Glomerular endothelial cell (primary cell): ENCODE data around the gene SLC6A20. TPM values are rescaled to one million over a fixed set of nuclear protein-coding genes. Genes with fewer than 3 reads are reported as not detected.

Source experiments
- DNase-seq: peaks from one replicate; pipeline ENCODE4 v3.0.0-alpha.2; 2011; ENCODE audit warnings: low read depth, low spot score; ENCODE audit errors: extremely low read depth
- total RNA-seq: library from RNA; depleted of rRNA; stranded (reverse); fragments of >200 nt; gene quantifications from 2 replicates; pipeline ENCODE4 v1.2.3, GENCODE V29; 2015

The SLC6A20 gene
- total RNA-seq = not detected in 2 replicates

GRCh38 chr3:45795882-45796765 is at the start of gene SLC6A20:
Gene SLC6A20, minus strand, starts transcription at chr3:45796536. Its CDS starts 117 bp downstream, at chr3:45796419.
- no peak for DNase-seq

GRCh38 chr3:45844616-45845015 is 48.3 kb upstream of the SLC6A20 start:
- no peak for DNase-seq

GRCh38 chr3:45842851-45843625 is 46.7 kb upstream of the SLC6A20 start:
- no peak for DNase-seq

GRCh38 chr3:45841757-45842491 is 45.6 kb upstream of the SLC6A20 start, which contains the start of gene LZTFL1:
Gene LZTFL1, minus strand, starts transcription at chr3:45842119. Its CDS starts 128 bp downstream, at chr3:45841991.
- peak; percentile 82 for DNase-seq

DNA sequence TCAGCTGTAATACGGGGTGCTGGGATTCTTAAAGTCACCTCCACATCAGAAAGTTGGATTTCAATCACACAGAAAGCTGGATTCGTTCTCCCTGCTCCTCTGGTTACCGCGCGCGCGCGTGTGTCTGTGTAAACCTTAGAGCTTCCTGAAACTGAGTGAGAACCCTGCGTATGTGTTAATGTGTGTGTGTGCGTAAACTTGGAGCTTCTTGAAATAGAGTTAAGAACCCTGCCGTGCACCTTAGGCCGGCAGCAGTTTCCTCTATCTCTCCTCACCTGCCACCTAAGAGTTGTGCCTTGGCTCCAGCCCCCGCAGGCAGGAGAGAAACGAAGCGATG is 45.1 kb upstream of the SLC6A20 start:
- no peak for DNase-seq

GRCh38 chr3:45838466-45838865 is 42.1 kb upstream of the SLC6A20 start:
- DNase-seq = no peak

DNA sequence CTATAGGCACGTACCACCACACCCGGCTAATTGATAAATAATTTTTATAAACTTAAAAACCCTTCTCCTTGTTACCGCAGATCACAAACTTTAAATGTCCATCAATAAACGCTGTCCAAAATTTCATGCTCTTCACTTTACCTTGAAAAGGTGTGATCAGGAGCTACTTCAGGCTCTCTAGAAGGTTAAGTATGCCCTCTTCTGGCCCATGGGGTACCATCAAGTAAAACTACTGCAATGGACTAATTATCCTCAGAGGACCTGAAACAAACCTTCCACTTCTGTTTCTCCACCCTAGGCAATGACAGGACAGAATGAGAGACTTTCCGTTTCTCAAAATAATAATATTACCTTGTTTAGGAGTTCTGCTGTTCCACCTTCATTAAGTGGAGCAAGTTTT is 36.4 kb upstream of the SLC6A20 start:
- no peak for DNase-seq

DNA sequence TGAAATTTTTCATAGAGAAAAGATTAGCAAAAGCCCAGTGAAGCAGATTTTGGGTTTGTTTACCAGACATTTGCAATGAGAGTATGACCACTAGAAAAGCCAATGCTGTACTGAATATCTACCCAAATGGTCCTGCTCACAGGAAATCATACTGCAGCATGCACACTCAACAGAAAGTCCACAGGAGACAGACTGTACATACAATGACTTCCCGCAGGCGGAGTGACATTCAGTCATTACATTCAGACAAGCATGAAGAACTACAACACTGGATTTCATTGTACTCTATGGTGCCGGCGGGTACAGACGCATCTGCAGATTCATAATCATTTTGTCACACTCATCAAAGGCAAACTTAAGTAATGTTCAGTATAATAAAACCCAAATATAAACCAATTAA is 33.8 kb upstream of the SLC6A20 start:
- DNase-seq = no peak

- DNase-seq = no peak
Measured at GRCh38 chr3:45826908-45827307, 30.6 kb upstream of the SLC6A20 start.

GRCh38 chr3:45826321-45826720 is 30.0 kb upstream of the SLC6A20 start:
- no peak for DNase-seq

DNA sequence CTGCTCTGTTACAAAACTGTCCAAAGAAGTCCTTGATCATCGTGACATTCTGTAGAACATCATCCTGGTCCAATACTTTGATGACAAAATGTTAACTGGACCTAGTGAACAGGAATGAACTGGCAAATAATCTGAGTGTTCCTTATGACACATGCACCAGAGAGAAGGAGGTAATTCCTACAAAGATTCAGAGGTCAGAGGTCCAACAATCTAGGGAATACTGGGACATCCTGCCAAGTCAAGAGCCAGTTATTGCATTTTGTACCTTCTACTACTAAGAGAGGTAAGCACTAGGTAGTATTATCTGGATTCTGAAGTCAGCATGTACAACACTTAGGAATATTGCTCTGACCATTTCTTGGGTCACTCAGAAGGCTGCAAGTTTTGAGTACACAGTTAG is 24.8 kb upstream of the SLC6A20 start:
- no peak for DNase-seq

DNA sequence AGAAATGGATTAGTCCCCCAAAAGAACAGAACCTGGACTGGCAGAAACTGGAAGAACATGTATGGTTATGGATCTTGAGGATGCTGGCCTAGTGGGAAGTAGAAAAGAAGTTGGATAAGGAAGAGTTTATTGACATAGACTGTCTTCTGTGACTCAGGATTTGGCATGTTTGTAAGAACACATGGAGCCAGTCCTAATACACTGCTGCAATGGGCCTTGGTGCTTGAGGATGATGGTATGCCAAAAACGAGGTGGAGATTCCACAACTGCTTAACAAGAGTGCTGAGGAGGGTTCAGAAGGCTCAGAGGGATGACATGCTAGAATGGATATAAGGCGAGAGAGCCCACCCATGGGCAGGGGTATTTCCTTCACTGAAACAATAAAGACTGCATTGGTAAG is 23.2 kb upstream of the SLC6A20 start:
- no peak for DNase-seq

DNA sequence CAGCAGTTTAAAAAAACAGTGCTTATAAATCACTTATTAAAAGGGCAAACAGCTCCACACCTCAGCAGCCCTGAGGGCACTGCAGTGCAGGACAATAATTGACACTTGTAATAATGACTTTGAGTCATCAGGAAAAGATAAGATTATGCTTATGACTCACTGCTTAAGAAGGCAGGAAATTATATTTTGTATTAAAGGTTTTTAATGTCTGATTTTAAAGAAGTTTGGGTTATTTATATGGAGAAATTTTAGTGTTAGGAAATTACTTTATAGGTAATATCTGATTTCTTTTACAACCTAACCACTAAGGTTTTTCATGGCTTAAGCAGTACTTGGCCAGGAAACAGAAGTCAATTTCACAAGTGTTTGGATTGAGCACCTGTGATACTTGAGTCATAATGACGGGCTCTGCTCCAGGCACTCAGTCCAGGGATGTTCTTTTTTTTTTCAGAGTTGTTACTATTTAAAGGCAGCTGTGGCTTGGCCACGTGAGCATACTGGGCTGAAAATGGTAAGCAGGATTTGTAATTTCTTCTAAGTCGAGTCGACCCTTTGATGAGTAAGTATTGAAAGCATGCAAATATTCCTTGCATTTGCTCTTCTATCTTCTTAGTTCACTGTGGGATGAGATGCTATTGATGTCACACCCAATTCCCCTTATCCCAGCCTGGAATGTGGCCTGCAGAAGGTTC is 21.6 kb upstream of the SLC6A20 start:
- peak; percentile 47 for DNase-seq

DNA sequence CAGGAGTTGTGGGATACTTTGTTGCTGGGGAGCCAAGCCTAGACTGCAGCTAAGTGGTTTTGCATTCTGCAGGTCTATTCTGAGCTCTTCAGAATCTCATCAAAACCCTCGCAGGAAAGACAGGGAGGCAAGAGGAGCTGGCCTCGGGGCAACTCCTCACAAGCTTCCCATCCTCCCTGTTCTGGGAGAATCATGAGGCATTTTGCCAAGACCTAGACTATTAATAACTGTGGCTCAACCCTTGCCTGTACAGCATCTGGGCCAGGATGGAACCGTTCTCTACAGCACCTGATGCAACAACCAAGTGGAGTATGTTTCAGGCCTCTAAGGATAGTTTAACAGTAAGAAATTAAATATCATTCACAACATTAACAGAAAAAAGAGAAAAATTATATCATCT is 20.2 kb upstream of the SLC6A20 start:
- DNase-seq = no peak

- DNase-seq = no peak
Measured at GRCh38 chr3:45814322-45814721, 18.0 kb upstream of the SLC6A20 start.

DNA sequence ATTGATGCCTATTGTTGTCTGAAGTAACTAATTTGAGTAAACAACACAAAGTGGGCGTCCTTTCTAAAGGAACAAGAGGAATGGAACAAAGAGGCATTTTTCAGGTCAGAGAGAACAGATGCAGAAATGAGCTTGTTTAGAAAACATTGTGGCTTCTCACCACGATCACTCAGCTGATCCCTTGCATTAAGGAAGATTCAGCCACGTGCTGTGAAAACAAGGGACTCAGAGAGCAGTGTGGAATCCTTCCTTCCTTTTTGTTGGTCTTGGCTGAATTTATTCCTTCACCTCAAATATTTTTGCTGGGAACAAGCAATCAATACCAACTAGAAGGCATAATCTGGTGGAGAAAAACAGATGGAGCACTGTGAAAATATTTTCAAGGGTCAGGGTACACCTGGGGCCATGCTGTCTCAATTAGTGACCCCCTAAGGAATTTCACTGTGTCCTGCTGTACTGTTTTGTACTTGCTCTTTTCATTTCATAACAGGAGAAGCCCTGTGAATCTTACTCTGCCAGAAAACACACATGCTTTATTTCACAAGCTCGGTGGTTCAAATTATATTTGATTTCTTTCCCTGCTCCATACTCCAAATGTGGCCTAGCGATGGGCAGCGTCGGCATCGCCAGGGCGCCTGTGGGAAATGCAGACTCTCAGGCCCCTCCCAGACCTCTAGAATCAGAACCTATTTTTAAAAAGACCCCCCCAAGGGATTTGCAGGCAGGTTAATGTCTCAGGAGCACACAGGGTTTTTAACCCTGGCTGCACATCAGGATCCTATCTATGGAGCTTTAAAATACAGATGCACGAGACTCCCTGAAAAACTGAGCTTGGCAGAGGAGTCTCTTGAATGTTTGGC is 11.6 kb upstream of the SLC6A20 start:
- no peak for DNase-seq

GRCh38 chr3:45807133-45807532 is 10.8 kb upstream of the SLC6A20 start:
- DNase-seq = no peak

- DNase-seq = no peak
Measured at GRCh38 chr3:45806072-45806471, 9.7 kb upstream of the SLC6A20 start.

DNA sequence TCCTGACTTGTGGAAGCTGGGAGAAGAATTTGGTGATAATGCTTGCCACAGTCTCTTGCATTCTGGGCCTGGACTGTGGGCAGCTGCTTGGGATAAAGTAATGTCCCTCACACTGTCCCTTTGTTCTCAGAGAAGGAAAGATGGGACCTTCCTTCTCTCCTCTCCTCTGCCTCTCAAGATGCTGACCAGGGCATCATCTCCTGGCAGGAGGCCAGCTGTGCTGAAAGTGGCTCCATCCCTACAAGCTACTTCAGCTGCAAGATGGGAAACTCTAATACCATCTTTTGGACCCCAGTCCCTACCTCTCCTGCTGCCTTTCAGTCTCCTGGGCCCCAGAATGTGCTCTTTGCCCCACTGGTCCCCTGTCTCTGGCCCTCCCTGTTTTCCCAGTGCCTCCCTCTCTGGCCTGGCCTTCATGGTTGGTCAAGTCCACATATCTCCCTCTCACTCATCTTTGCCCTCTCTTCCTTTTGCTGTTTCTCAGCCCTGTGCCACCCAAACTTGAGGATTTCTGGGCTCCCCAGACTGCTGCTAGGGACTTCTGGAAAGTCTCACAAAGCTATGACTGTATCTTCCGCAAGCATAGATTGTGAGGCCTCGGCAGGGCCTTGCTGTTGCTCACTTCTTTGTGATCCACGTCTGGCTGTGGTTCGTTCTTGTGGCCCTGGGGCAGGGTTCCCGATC is 7.1 kb upstream of the SLC6A20 start:
- DNase-seq = no peak
